Psoas muscle (tissue), 8 donors: Measurements from ENCODE around the gene CCDC9. TPM values are rescaled to one million over a fixed set of nuclear protein-coding genes. Genes with fewer than 3 reads are reported as not detected.

Source experiments
- ATAC-seq, 4 donors: fragments of 200-7000 bp; cut with Tn5 transposase; one replicate each; pipeline ENCODE4 v1.9.1; 2020; ENCODE audit warnings: moderate library complexity in 3 of 4, mild to moderate bottlenecking in 2 of 4
- DNase-seq, 2 donors: peaks; one replicate each; pipeline ENCODE4 v3.0.0-alpha.2; 2020
- H3K27ac ChIP-seq: fragments of 200-600 bp; one replicate; pipeline ENCODE4 v1.8.0; 2022
- H3K27me3 ChIP-seq, 3 donors: fragments of 200-600 bp in 1 of 3; one replicate each; pipeline versions ENCODE4 v1.6.1 to v1.8.0; 2013 to 2022; ENCODE audit warnings: low read length in 2 of 3, mild to moderate bottlenecking in 2 of 3, moderate library complexity in 1 of 3; ENCODE audit not compliant: insufficient read depth in 3 of 3
- H3K36me3 ChIP-seq, 2 donors: fragments of 200-600 bp in 1 of 2; one replicate each; pipeline versions ENCODE4 v1.6.1 to v1.8.0; 2013 to 2022; ENCODE audit warnings: low read depth in 1 of 2, mild to moderate bottlenecking in 1 of 2, moderate library complexity in 1 of 2; ENCODE audit not compliant: insufficient read depth in 1 of 2
- H3K4me1 ChIP-seq: fragments of 200-600 bp; one replicate; pipeline ENCODE4 v1.8.0; 2022
- H3K4me3 ChIP-seq: fragments of 200-600 bp; one replicate; pipeline ENCODE4 v1.8.0; 2022; ENCODE audit warnings: mild to moderate bottlenecking
- H3K9me3 ChIP-seq: fragments of 200-600 bp; one replicate; pipeline ENCODE4 v1.8.0; 2022
- WGBS, 3 donors: extraction: QIAGEN DNeasy Blood & Tissue Kit; methylation state at CpG; one replicate each; pipeline versions ENCODE4 v1.1.6 to v1.1.7; 2013; 5-methylcytosine and 5-hydroxymethylcytosine counted together
- intact Hi-C, 2 donors: fragments of 100-400 bp; cut with DNase I; formaldehyde crosslinking; loops; one replicate each; pipeline versions ENCODE4 v1.11.0 to v1.14.2; 2022
- polyA plus RNA-seq, 3 donors: library from polyadenylated mRNA; stranded (reverse); fragments of 200-250 nt; gene quantifications; one replicate each; pipeline ENCODE4 v1.2.3, GENCODE V29; 2013
- total RNA-seq, 4 donors: library from RNA; stranded (reverse); fragmentation: NEBNext Ultra II Directional in 2 of 4; extraction: Animal tissue kit (Norgen Biotek cat#: 25700) in 2 of 4; gene quantifications; one replicate each; pipeline versions ENCODE4 v1.2.1 to v1.2.4, GENCODE V29; 2021 to 2023
- TF ChIP-seq, protein P1 (sequence below): fragments of 200-600 bp; IDR thresholded peaks from one replicate; pipeline ENCODE4 v1.8.0; 2022; ENCODE audit warnings: antibody characterized with exemption
- donor health status: healthy with polysubstance abuse.
- donor health status: DM: no; HTN: no; CAD: no; lungs with moderate emphysema.
- donor health status: Bipolar disorder and iron deficiency.
- donor health status: healthy.
- donor health status: DM: yes; HTN: yes; CAD: no.
- donor health status: DM: no; HTN: no; CAD: no.
- donor health status: DM: no; HTN: no; CAD: no.
- donor health status: DM: yes; HTN: yes; CAD: no.

The CCDC9 gene
- total and polyA plus RNA-seq, 7 donors, result 16.9 to 28.5 (median 24.0) TPM

DNA sequence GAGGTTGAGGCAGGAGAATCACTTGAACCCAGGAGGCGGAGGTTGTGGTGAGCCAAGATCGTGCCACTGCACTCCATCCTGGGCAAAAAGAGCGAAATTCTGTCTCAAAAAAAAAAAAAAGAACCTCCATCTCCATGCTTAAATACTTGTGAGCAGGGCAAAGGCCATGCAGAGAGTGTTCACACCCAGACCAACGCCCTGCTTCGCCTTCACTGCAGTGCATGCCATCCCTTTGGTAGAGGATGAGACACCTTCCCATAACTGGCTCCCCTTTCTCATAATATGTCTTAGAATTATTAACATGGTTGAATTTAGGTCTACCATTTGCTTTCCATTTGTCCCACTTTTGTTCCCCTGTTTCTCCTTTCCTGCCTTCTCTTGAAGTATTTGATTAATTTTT lies 40.7 kb upstream of the CCDC9 start:
- intact Hi-C loops, result no loop called here
- peaks cover 0 to 4% of the 10 kb centered on the region in 2 donors for H3K36me3 ChIP-seq
- H3K4me1 ChIP-seq, result no peaks in the 10 kb centered on the region
- TF ChIP-seq, protein P1, sequence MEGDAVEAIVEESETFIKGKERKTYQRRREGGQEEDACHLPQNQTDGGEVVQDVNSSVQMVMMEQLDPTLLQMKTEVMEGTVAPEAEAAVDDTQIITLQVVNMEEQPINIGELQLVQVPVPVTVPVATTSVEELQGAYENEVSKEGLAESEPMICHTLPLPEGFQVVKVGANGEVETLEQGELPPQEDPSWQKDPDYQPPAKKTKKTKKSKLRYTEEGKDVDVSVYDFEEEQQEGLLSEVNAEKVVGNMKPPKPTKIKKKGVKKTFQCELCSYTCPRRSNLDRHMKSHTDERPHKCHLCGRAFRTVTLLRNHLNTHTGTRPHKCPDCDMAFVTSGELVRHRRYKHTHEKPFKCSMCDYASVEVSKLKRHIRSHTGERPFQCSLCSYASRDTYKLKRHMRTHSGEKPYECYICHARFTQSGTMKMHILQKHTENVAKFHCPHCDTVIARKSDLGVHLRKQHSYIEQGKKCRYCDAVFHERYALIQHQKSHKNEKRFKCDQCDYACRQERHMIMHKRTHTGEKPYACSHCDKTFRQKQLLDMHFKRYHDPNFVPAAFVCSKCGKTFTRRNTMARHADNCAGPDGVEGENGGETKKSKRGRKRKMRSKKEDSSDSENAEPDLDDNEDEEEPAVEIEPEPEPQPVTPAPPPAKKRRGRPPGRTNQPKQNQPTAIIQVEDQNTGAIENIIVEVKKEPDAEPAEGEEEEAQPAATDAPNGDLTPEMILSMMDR, result no peak
- DNase-seq (no peak), ATAC-seq (no peak)
- no peaks in the 10 kb centered on the region for H3K27me3 ChIP-seq
- 88 to 100% (median 98%) methylated on average over 5 of the region's 5 CpGs for WGBS, 3 donors
- H3K27ac ChIP-seq, result no peak overlapping the region
- H3K4me3 ChIP-seq, result no peak overlapping the region
- H3K9me3 ChIP-seq, result no peaks in the 10 kb centered on the region

DNA sequence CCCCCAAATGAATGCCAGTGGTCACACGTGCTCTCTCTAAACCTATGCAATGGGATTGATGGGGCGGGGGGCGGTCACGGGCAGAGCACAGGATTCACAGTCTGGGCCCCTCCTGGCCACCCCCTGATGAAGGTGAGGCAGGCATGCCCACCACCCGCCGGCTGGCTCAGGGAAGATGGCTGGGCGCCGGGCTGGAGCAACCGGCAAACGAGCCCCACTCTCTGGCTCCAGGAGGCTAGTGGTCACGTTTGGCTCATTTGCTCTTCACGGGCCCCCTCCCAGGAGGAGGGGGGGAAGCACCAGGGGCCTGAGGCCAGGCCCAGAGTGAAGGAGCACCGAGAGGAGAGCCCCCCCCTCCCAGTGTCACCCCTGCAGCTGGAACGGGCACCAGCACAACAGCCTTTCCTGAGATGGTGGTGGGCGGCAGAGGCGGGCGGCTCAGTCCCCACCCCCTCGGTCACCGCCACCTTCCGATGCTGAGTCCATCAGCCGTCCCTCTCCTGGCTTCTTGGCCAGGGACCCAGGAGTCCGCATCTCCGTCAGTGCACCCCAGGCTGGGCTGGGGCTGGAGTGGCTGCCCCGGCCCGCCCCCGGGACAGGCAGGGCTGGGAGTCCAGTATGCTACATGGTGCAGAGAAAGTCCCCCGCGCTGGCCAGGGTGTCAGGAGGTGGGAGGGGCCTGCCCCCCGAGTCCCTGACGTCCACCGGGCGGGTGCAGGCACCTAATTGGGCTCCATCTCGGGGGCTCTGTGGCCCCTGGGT lies 35.1 kb upstream of the CCDC9 start:
- Histone ChIP-seq H3K9me3 (no peaks in the 10 kb centered on the region), H3K4me3 (no peak overlapping the region), H3K27ac (no peak overlapping the region), H3K36me3 (peaks cover 0 to 54% of the 10 kb centered on the region in 2 donors), H3K27me3 (no peaks in the 10 kb centered on the region), H3K4me1 (peaks cover 6% of the 10 kb centered on the region)
- TF ChIP-seq, protein P1, result no peak
- WGBS, 3 donors, result 70 to 81% (median 76%) methylated on average over 19 to 33 of the region's 33 CpGs
- intact Hi-C loops, result no loop called here
- ATAC-seq (no peak), DNase-seq (no peak)

DNA sequence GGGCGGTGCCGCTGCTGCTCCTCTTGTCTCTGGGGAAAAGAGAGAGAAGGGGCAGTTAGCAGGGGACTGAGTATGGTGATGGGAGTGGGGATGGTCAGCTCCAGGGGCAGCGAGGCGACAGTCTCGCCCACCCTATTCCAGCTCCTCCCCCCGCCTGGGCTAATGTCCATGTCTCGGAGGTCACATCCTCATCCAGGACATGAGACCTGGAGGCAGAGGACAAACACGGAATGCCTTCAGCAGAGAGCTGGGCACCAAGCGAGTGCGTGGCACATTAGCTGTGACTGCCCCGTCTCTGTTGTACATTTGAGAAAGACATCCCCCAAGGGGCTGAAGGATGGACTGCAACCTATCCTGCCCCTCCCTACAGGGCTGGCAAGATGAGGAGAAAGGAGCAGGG lies 34.4 kb upstream of the CCDC9 start:
- H3K9me3 ChIP-seq, result no peaks in the 10 kb centered on the region
- H3K27ac ChIP-seq, result no peak overlapping the region
- intact Hi-C loops, result no loop called here
- peaks cover 0 to 54% of the 10 kb centered on the region in 2 donors for H3K36me3 ChIP-seq
- TF ChIP-seq, protein P1, result no peak
- H3K4me3 ChIP-seq, result no peak overlapping the region
- WGBS, 3 donors, result 89 to 91% (median 89%) methylated on average over 11 of the region's 11 CpGs
- DNase-seq (no peak), ATAC-seq (no peak)
- peaks cover 10% of the 10 kb centered on the region for H3K4me1 ChIP-seq
- no peaks in the 10 kb centered on the region for H3K27me3 ChIP-seq

DNA sequence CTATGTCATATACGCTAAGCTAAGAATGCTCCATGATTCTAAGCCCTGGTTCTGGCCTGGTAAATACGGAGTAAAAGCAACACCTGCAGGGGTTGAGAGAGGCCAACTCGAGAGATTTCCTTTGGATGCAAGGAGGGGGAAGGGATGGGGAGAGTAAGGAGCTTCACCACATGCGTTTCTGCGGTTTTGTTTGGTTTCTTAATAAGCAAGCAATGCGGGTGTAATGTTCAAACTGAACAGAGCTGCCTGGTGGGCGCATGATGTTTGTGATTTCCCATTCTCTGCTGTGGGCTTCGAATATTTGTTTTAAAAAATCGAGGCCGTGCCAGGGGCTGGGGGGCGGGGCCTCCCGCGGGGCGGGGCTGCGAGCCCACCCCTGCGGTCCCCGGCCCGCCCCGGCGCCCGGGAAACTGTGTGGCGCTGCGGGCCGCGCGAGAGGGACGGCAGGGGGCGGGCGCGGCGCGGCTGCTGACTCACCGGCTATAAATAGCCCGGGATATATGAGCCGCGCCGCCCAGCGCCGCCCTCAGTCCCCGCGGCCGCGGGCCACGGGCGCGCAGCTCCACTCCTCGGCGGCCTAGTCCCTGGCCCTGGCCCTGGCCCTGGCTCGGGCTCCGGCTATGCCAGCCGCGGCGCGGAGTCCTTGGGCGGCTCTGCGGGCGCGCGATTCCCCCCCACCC lies 30.4 kb upstream of the CCDC9 start:
- TF ChIP-seq, protein P1, result peak; percentile 54
- Histone ChIP-seq H3K4me1 (peaks cover 15% of the 10 kb centered on the region), H3K27me3 (no peaks in the 10 kb centered on the region), H3K36me3 (peaks cover 0 to 46% of the 10 kb centered on the region in 2 donors), H3K9me3 (no peaks in the 10 kb centered on the region), H3K27ac (peak overlapping the region; percentile 100), H3K4me3 (peak overlapping the region; percentile 99)
- WGBS, 3 donors, result 3 to 5% (median 3%) methylated on average over 42 to 59 of the region's 59 CpGs
- intact Hi-C loops, result no loop called here
- peak; percentile 69 to 79 (median 76) for ATAC-seq
- DNase-seq, result peak; percentile 89 to 95
